ENCODE results near the gene C12orf57.

Gene C12orf57

GRCh38 chr12:6955108-6956020 lies 11.5 kb downstream of the C12orf57 start:
- no peak overlapping the region for H2AFZ ChIP-seq (ENCODE audit: low read length)
- no peak overlapping the region for H3K9ac ChIP-seq (ENCODE audit: low read length)
- no peak for TF ChIP-seq EZH2 (IDR thresholded peaks at IDR 0.05; ENCODE audit: borderline replicate concordance, low read length)
- TF ChIP-seq CTCF (IDR thresholded peaks at IDR 0.05; ENCODE audit: low read length): no peak
- no peaks in the 10 kb centered on the region for H3K9me2 ChIP-seq (ENCODE audit: low read depth, low read length)
- H3F3A ChIP-seq (ENCODE audit: insufficient read depth, low read length): no peaks in the 10 kb centered on the region
- peaks cover 8% of the 10 kb centered on the region; the same call in 1 of the 2 replicates for H3K27me3 ChIP-seq (ENCODE audit: insufficient read depth, low read length)
- H4K20me1 ChIP-seq (ENCODE audit: insufficient read depth, low read length): no peaks in the 10 kb centered on the region
- no peak overlapping the region for H3K4me3 ChIP-seq (ENCODE audit: low read depth, low read length, poor library complexity, severe bottlenecking)
- no peak overlapping the region for H3K4me2 ChIP-seq (ENCODE audit: low read length)
- H3K9me3 ChIP-seq (ENCODE audit: low read length): no peaks in the 10 kb centered on the region
- peaks cover 53% of the 10 kb centered on the region for H3K4me1 ChIP-seq (ENCODE audit: insufficient read depth, low read length, severe bottlenecking)
- H3K27ac ChIP-seq (ENCODE audit: low read depth, low read length, poor library complexity, severe bottlenecking): no peak overlapping the region
- no peaks in the 10 kb centered on the region for H3K79me2 ChIP-seq (ENCODE audit: insufficient read depth, low read length)
- H3K36me3 ChIP-seq (ENCODE audit: insufficient read depth, low read length): no peaks in the 10 kb centered on the region

- H3K9me2 ChIP-seq (ENCODE audit: low read depth, low read length): no peaks in the 10 kb centered on the region
- peaks cover 50% of the 10 kb centered on the region for H3K4me1 ChIP-seq (ENCODE audit: insufficient read depth, low read length, severe bottlenecking)
- H3K79me2 ChIP-seq (ENCODE audit: insufficient read depth, low read length): no peaks in the 10 kb centered on the region
- TF ChIP-seq CTCF (IDR thresholded peaks at IDR 0.05; ENCODE audit: low read length) (no peak), EZH2 (IDR thresholded peaks at IDR 0.05; ENCODE audit: borderline replicate concordance, low read length) (no peak)
- H3K27ac ChIP-seq (ENCODE audit: low read depth, low read length, poor library complexity, severe bottlenecking): no peak overlapping the region
- no peaks in the 10 kb centered on the region for H3K36me3 ChIP-seq (ENCODE audit: insufficient read depth, low read length)
- no peaks in the 10 kb centered on the region for H3K9me3 ChIP-seq (ENCODE audit: low read length)
- no peaks in the 10 kb centered on the region for H3F3A ChIP-seq (ENCODE audit: insufficient read depth, low read length)
- no peak overlapping the region for H2AFZ ChIP-seq (ENCODE audit: low read length)
- no peak overlapping the region for H3K4me2 ChIP-seq (ENCODE audit: low read length)
- H3K9ac ChIP-seq (ENCODE audit: low read length): no peak overlapping the region
- H4K20me1 ChIP-seq (ENCODE audit: insufficient read depth, low read length): no peaks in the 10 kb centered on the region
- no peak overlapping the region for H3K4me3 ChIP-seq (ENCODE audit: low read depth, low read length, poor library complexity, severe bottlenecking)
- peaks cover 10% of the 10 kb centered on the region; the same call in 1 of the 2 replicates for H3K27me3 ChIP-seq (ENCODE audit: insufficient read depth, low read length)
Measured at GRCh38 chr12:6956021-6956727, 12.4 kb downstream of the C12orf57 start.

- Histone ChIP-seq H3K9ac (ENCODE audit: low read length) (no peak overlapping the region), H3K27me3 (ENCODE audit: insufficient read depth, low read length) (peaks cover 10% of the 10 kb centered on the region; the same call in 1 of the 2 replicates), H3K36me3 (ENCODE audit: insufficient read depth, low read length) (no peaks in the 10 kb centered on the region), H3K79me2 (ENCODE audit: insufficient read depth, low read length) (no peaks in the 10 kb centered on the region), H3F3A (ENCODE audit: insufficient read depth, low read length) (no peaks in the 10 kb centered on the region), H3K4me1 (ENCODE audit: insufficient read depth, low read length, severe bottlenecking) (peaks cover 50% of the 10 kb centered on the region), H3K4me2 (ENCODE audit: low read length) (no peak overlapping the region), H2AFZ (ENCODE audit: low read length) (no peak overlapping the region), H3K4me3 (ENCODE audit: low read depth, low read length, poor library complexity, severe bottlenecking) (no peak overlapping the region), H3K27ac (ENCODE audit: low read depth, low read length, poor library complexity, severe bottlenecking) (no peak overlapping the region), H3K9me3 (ENCODE audit: low read length) (no peaks in the 10 kb centered on the region), H3K9me2 (ENCODE audit: low read depth, low read length) (no peaks in the 10 kb centered on the region), H4K20me1 (ENCODE audit: insufficient read depth, low read length) (no peaks in the 10 kb centered on the region)
- TF ChIP-seq EZH2 (IDR thresholded peaks at IDR 0.05; ENCODE audit: borderline replicate concordance, low read length) (no peak), CTCF (IDR thresholded peaks at IDR 0.05; ENCODE audit: low read length) (no peak)
Measured at GRCh38 chr12:6957151-6957701, 13.4 kb downstream of the C12orf57 start.
